ENCODE data around the gene LMTK2.

The LMTK2 gene

DNA sequence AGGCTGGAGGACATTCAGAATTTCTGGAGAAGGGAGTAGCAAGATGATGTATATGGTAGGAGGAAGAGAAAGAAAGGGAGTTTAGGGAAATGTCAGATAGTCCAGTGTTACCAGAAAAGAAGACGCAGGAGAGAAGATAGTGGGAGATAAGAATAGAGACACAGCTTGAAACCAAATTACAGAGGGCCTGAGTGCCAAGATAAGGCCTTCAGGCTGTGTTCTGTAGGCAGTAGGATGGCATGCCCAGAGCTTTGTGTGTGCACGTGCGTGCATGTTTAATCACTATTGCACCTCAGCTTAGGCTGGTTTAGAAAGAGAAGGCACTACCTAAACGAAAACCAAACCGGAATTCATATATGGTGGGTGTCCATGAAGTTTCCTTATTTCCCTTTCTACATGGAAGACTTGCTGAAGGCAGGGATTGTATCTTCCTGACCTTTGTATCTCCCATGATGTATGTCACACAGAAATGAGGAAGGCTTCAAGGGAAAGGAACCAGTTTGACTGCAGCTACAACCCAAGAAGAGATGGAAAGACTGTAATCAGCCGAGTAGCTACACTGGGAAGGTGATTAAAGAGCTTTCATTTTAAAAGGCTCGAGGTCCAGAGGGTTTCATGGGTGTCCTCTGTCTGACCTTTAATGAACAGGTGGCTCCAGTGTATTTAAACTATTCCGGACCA, 68.7 kb downstream of the LMTK2 start:
- DNase-seq (ENCODE audit: low read depth), result no peak

DNA sequence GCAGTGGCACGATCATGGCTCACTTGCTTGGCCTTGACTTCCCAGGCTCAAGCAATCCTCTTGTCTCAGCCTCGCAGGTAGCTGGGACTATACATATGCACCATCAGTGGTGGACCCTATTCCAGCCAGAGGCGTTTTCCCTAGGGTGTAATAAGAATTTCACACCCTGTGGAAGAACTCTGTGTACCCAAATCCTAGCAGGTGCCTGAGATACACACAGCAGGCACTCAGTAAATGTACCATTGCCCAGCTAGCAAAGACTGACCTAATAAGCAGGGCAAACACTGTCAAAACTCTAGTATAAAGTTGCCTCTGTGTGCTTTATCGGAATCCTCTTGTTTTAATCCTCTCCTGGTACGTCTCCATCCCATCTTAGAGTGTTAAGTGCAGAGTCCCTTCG, 70.9 kb downstream of the LMTK2 start:
- DNase-seq (ENCODE audit: low read depth), result no peak

DNA sequence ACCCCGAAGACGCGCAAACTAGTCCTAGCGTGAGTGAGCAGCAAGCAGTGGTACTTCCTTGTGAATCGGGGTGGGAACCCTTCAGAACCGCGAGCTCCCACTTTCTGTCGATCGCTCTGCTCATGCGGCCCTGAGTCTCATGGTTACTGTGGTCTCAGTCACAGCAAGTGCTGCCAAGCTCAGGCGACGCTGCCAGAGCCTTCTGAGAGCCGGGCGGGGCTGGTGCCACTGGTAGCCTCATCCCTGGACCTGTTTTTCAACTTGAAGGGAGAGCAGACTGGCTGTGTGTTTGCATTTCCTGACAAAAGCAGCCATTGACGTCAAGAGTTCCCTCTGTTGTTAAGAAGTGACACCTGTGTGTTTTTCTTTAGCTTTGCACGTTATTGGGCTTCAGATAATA, 71.7 kb downstream of the LMTK2 start:
- DNase-seq (ENCODE audit: low read depth), result no peak

DNA sequence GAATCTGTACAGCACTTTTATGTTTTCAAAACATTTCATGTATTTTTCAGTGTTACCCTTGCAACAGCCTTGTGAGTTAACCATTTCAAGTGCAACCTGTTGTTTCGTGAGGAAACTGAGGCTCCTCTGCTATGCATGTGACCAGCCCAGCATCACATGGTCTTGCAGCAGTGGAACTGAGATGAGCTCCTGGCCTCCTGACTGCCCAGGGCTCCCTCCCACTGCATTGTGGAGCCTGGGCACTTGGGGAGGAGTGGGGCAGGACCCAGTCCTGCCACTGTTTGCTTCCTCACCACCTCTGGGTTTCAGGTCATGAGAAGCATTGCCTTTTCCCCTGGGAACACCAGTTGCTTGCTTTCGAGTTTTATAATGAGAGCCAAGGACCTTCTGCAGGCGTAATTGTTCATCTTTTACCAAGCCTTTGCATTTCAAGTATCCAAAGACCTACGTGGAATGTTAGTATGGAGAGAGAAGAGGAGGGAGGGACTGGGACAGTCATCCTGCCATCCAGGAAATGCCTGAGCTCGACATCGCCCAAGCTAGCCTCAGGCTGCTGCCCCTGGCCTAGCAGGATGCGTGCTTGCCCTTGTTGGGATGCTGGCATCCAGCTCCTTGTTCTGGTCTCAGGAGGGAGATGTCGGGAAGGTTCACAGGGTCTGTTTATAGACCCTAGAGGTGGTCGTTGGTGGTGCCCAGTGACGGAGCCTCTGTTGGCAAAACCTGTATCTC, 72.3 kb downstream of the LMTK2 start:
- DNase-seq (ENCODE audit: low read depth), result no peak

- DNase-seq (ENCODE audit: low read depth), result no peak
Measured at GRCh38 chr7:98180751-98181150, 74.1 kb downstream of the LMTK2 start.

DNA sequence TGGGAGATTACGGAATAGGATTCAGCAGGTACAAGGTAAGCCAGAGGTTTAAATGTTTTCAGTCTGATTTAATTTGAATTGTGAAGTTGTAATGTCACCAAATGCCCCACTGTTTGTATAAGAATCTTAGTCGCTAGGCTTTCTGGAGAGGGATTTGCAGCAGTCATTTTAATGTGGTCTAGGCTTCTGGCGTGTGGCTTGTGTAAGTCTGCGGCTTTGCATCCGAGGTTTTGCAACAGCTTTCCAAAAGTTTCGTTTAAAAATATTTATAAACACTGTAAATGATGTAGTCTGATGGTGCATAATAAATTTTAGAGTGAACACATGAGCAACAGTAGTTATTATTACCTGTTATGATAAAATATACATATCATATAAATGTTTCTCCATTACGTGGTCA, 78.4 kb downstream of the LMTK2 start:
- no peak for DNase-seq (ENCODE audit: low read depth)

- no peak for DNase-seq (ENCODE audit: low read depth)
Measured at GRCh38 chr7:98186452-98187137, 79.9 kb downstream of the LMTK2 start.

DNA sequence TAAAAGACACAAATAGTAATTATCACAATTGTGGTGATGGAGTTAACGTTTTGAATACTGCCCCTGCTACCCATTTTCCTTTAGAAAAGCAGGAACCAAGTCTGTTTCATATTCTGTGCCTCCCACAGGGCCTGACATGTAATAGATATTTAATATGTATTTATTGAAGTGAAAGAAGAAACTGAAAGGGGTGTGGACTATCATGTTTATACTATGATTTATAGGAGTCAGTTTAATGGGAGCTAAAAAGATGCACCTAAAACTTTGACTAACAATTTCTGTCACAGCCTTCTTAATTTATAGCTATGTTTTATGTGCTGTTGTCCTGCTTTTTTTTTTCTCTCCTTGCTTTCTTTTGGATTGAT, 80.5 kb downstream of the LMTK2 start:
- no peak for DNase-seq (ENCODE audit: low read depth)

DNA sequence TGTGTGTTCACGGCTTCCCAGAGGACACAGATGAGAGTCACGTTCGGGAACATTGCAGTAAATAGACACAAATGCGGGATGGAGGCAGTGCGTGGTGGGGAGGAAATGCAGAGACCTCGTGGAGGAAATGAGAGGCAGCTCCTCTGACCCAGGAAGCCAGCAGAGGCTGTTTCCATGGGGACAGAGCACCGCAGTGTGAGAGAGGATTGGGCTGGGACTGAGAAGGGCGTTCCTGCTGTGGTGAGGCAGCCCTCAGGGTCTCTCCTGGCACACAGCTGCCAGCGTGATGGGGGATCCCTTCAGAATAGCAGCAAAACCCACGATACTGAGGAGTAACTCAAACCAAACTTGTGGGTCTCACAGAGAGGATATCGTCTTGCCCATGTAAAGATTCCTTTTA, 82.9 kb downstream of the LMTK2 start:
- no peak for DNase-seq (ENCODE audit: low read depth)

DNA sequence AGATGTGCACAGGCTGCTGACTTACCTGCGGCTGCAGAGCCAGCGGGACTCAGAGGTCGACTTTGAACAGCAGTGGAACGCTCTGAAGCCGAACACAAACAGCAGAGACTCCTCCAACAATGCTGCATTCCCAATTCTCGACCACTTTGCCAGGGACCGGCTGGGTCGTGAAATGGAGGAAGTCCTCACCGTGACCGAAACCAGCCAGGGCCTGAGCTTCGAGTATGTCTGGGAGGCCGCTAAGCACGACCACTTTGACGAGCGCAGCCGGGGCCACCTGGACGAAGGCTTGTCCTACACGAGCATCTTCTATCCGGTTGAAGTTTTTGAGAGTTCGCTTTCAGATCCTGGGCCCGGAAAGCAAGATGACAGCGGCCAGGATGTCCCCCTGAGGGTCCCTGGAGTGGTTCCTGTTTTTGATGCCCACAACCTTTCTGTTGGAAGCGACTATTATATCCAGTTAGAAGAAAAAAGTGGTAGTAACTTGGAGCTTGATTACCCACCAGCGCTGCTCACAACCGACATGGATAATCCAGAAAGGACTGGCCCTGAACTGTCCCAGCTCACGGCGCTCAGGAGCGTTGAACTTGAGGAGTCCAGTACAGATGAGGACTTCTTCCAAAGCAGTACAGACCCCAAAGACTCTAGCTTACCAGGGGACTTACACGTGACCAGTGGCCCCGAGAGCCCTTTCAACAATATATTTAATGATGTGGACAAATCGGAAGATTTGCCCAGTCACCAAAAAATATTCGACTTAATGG, 85.2 kb downstream of the LMTK2 start:
- no peak for DNase-seq (ENCODE audit: low read depth)

- DNase-seq (ENCODE audit: low read depth), result no peak
Measured at GRCh38 chr7:98192781-98193457, 86.3 kb downstream of the LMTK2 start.

GRCh38 chr7:98193474-98194180, 87.0 kb downstream of the LMTK2 start:
- no peak for DNase-seq (ENCODE audit: low read depth)

DNA sequence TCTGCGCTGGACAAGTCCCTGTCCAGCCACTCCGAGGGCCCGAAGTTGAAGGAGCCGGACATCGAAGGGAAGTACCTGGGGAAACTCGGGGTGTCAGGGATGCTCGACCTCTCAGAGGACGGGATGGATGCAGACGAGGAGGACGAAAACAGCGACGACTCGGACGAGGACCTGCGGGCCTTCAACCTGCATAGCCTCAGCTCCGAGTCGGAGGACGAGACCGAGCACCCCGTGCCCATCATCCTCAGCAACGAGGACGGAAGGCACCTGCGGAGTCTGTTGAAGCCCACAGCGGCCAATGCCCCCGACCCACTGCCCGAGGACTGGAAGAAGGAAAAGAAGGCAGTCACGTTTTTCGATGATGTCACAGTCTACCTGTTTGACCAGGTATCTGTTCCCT, 87.5 kb downstream of the LMTK2 start:
- DNase-seq (ENCODE audit: low read depth), result no peak

GRCh38 chr7:98194672-98195457, 88.2 kb downstream of the LMTK2 start:
- DNase-seq (ENCODE audit: low read depth), result no peak

- no peak for DNase-seq (ENCODE audit: low read depth)
Measured at GRCh38 chr7:98196706-98197605, 90.3 kb downstream of the LMTK2 start.

DNA sequence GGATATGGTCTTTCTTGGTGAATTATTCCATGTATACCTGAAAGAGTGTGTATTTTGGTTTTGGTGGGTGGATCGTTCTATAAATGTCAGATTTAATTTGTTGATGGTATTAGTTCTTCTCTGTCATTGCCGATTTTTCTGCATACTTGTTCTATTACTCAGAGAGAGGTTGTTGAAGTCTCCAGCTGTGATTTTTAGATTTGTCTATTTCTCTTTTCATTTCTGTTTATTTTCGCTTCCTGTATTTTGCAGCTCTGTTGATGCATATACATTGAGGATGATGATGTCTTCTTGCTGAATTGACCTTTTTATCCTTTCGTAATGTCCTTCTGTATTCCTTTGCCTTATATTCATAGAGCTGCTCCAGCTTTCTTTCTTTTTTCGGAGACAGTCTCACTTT, 92.5 kb downstream of the LMTK2 start:
- DNase-seq (ENCODE audit: low read depth), result no peak

DNA sequence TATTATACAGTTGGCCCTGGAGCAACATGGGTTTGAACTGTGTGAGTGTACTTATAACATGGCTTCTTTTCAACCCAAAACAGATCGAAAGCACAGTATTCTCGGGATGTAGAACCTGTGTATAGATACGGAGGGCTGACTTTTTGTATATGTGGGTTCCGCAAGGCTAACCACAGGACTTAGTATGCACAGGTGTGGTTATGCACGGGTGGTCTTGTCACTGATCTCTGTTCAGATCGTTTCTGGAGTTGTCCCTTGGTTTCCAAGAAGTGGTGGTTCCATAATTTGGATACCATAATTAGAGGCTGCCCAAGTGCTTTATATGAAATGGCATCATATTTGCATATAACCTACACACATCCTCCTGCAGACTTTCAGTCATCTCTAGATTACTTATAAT, 93.7 kb downstream of the LMTK2 start:
- no peak for DNase-seq (ENCODE audit: low read depth)

DNA sequence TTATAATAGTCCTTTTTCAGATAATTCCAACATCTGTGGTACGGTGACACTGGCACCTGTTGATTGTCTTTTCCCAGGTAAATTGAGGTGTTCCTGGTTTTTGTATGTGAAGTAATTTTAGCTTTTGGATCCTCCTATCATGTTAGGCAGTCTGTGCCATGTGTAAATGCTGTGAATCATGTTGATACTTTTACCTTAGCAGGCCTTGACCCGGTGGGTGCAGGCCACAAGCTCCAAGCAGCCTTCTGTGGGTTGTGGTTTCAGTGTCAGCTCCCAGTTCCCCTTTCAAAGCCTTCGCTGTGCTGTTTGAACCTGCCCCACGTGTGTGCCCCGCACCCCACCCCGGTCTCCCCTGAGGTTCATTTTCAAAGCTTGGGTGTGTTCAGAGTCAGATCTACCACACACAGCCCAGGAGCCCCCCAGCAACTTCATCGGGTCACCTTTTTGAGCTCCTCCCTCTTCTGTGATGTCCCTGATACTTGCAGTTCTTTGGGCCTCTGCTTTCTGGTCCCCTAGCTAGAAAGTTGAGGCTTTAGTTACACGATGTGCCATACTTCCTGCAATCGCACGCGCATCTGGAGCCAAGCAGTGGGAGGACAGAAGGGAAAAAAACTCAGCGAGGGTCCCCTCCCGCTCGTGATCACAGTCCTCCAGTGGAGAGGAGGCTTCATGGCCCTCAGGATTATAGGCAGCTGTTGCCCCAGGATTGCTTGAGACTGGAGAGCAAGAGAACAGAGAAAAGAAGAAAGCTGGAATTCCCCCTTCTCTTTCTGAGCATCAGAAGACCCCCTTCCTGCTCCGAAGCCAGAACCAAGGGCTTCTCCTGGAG, 95.9 kb downstream of the LMTK2 start:
- no peak for DNase-seq (ENCODE audit: low read depth)
